ENCODE results near the gene TMSB15B. TPM values are rescaled to one million over a fixed set of nuclear protein-coding genes. Genes with fewer than 3 reads are reported as not detected.

Gene TMSB15B
- total RNA-seq, 3 donors from 2014 or later (not counting 1 experiment from before 2014, with no cell fraction given), result 3.8 to 10.3 (median 5.4) TPM

Other genes starting within 250 kb of the TMSB15B start
- not detected for gene PLP1, start 185.8 kb upstream of the TMSB15B start, total RNA-seq
- under 1 TPM; 0.45 to 0.64 (median 0.50) TPM for gene RAB9B, start 130.4 kb upstream of the TMSB15B start, total RNA-seq
- not detected for gene H2BW1, start 51.1 kb downstream of the TMSB15B start, total RNA-seq
- under 1 TPM in 1 of 3 donors, not detected in 2; 0.18 TPM for gene H2BW2, start 77.3 kb downstream of the TMSB15B start, total RNA-seq
- gene TMSB15C, start 113.6 kb downstream of the TMSB15B start, total RNA-seq, result 1 to 10 TPM; 2.0 to 4.1 (median 2.5) TPM
- gene ZCCHC18, start 149.9 kb downstream of the TMSB15B start, total RNA-seq, result 1 to 10 TPM; 4.4 to 8.9 (median 5.6) TPM
- gene SLC25A53, start 194.4 kb downstream of the TMSB15B start, total RNA-seq, result 10 to 100 TPM; 10.1 to 20.6 (median 12.8) TPM
- 10 to 100 TPM; 31.9 to 35.9 (median 32.6) TPM for gene FAM199X, start 203.8 kb downstream of the TMSB15B start, total RNA-seq

Data from natural killer cell (primary cell).